GM21576 (cell line): ENCODE results near the gene OBSCN.

ENCODE experiments used
- ATAC-seq: cut with Tn5 transposase; IDR thresholded peaks from one replicate; pipeline ENCODE4 v1.9.1; 2021; ENCODE audit warnings: mild to moderate bottlenecking, moderate library complexity; ENCODE audit not compliant: unreplicated experiment

OBSCN gene

GRCh38 chr1:228428412-228428811, 220.6 kb downstream of the OBSCN start:
- no peak for ATAC-seq
